Fibroblast of skin of back (primary cell): ENCODE measurements around the gene PDLIM5.
A peak's percentile ranks its signal among the peaks of the same experiment; 100 is the strongest.

Source experiments
- DNase-seq: peaks from one replicate; pipeline ENCODE4 v3.0.0-alpha.2; 2013

The PDLIM5 gene

DNA sequence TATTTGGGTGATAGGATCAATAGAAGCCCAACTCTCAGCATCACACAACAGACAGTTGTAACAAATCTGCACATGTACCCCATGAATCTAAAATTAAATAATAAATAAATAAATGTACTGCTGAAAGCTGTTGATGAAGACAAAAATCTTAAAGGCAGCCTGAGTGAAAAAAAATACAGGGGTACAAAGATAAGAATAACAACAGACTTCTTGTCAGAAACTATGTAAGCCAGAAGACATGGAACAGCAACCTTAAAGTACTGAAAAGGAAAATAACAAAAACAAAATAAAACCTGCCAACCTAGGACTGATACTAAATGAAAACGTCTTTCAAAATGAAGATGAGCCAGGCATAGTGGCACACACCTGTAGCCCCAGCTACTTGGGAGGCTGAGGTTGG is 25.0 kb upstream of the PDLIM5 start:
- no peak for DNase-seq

DNA sequence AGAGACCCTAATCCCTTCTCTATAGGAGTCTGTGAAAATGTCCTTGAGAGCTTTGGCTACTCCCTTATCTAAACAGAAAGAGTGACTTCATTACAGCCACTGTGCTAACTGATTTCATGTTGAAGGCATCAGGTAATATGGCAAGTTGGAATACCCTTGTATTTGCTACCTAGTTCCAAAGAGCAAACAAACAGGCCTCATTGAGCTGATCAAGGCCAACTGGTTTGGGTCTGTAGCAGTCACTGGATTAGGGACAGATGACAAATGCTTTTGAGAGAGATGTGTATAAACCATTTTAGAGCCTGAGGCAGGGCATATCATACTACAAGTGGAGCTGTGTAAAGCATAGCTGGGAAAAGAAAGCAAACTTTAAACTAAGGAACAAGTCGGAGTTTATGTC is 22.9 kb upstream of the PDLIM5 start:
- DNase-seq, result no peak

DNA sequence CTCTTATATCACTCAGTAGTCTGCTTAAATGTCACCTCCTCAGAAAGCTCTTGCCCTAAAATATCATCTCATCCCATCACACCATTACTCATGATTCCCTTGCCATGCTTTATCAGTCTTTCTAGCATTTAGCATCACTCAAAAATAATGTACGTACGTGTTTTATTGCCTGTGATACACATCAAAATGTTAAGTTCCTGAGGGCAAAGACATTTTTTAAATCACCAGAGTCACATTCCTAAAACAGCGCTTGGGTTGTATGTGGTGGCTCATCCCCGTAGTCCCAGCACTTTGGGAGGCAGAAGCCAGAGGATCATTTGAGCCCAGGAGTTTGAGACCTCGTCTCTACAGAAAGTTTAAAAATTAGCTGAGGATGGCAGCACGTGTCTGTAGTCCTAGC is 21.3 kb upstream of the PDLIM5 start:
- no peak for DNase-seq

DNA sequence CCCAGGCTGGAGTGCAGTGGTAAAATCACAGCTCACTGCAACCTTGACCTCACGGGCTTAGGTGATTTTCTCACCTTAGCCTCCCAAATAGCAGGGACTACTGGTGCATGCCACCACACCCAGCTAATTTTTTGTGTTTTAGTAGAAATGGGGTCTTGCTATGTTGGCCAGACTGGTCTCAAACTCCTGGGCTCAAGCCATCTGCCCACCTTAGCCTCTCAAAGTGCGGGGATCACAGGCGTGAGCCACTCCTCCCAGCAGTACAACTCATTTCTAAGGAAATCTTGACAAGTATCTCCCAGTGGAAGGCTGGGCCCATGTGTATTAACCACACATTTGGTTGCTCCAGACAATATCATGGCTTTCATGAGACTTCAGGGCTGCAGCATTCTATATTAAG is 20.4 kb upstream of the PDLIM5 start:
- no peak for DNase-seq

DNA sequence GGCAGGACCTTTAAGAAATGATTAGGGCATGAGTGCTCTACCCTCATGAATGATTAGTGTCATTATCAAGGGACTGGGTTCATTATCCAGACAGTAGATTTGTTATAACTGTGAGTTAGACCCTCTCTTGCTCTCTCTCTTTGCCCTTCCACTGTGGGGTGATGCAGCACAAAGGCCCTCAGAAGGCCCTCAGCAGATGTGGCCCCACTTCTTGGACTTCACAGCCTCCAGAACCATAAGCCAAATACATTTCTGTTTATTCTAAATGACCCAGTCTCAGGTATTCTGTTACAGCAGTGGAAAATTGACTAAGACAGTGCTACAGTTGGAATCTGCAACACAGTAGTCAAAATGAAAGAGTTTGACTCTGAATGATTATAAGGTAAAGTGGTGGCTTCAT is 17.2 kb upstream of the PDLIM5 start:
- DNase-seq, result no peak

DNA sequence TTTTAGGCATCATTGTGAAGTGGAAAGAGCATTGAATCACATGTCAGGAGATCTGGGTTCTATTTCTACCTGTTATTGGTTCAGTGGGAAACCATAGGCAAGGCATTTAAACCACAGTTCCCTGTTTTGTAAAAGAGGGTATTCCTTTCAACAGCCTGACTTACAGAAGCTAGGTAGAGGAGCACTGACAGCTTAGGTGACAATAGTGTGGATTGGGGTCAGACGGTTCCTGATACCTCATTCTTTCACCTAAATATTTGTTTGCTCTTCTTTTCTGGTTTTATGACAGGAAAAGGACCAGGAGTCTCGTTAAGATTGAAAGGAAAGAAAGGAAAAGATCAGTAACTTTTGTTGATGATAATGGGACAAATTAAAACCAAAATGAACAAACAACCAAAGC is 15.9 kb upstream of the PDLIM5 start:
- DNase-seq, result no peak

DNA sequence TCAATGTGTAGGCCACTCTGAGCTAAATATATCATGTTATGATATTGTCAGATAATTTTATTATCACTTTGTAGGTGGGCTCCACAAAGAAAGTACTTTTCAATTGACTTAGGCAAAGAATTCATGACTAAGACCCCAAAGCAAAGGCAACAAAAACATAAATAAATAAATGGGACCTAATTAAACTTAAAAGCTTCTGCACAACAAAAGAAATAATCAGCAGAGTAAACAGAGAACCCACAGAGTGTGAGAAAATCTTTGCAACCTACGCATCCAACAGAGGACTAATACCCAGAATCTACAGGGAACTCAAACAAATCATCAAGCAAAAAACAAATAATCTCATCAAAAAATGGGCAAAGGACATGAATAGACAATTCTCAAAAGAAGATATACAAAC is 15.2 kb upstream of the PDLIM5 start:
- no peak for DNase-seq

DNA sequence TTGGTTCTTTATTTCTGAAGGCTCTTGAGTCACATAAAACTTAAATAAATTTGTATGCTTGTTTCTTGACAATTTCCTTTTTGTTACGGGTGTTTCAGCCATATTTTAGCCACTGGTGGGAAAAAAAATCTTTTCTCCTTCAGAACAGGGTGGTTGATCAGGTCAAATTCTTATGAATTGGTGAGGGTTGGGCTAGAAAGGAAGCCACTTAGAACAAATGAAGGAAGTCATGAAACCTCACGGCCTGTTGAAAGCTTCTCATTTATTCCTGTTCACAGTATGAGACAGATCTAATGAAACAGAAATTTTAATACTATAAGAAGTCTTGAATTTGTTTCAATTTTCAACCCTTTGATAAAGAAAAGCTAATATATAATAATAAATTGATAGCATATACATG is 12.1 kb upstream of the PDLIM5 start:
- no peak for DNase-seq

DNA sequence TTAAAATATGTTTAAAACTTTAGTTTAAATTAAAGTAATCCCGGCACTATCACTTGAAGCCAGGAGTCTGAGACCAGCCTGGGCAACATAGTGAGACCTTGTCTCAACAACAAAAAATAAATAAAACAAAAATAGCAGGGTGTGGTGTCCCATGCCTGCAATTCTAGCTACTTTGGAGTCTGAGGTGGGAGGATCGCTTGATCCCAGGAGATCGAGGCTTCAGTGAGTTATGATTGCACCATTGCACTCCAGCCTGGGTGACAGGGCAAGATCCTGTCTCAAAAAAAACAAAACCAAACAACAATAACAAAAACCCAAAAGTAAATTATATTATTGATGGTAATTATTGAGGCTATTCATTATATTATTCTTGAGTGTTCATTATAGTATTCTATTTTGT is 9.9 kb upstream of the PDLIM5 start:
- no peak for DNase-seq

DNA sequence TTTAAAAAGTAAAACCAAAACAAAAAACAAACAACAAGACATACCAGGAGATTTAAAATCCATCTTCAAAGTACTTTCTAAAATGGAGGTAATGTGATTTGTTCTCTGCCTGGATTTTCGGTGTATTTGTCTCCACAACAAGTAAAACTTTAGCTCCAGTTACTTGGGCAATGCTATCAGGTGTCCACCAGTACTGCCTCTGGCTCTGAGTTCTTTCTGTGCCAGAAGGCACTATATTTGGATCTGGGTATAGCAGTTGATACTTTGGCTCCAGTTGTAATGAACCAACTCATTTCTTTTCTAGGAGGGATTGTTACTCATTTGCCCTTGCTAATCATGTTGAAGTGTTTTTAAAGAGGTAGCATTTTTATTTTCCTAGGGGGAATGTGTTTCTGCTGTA is 9.5 kb upstream of the PDLIM5 start:
- DNase-seq, result no peak

DNA sequence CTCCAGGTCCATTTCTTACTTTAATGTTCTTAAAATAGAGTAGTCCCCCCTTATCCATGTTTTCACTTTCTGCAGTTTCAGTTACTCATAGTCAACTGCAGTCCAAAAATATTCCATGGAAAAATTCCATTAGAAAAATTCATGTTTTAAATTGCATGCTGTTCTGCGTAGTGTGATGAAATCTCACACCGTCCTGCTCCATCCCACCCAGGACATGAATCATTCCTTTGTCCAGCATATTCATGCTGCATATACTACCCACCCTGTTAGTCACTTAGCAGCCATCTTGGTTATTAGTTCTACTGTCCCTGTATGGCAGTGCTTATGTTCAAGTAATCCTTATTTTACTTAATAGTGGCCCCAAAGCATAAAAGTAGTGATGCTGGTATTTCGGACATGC is 5.4 kb upstream of the PDLIM5 start:
- DNase-seq, result peak; percentile 98

DNA sequence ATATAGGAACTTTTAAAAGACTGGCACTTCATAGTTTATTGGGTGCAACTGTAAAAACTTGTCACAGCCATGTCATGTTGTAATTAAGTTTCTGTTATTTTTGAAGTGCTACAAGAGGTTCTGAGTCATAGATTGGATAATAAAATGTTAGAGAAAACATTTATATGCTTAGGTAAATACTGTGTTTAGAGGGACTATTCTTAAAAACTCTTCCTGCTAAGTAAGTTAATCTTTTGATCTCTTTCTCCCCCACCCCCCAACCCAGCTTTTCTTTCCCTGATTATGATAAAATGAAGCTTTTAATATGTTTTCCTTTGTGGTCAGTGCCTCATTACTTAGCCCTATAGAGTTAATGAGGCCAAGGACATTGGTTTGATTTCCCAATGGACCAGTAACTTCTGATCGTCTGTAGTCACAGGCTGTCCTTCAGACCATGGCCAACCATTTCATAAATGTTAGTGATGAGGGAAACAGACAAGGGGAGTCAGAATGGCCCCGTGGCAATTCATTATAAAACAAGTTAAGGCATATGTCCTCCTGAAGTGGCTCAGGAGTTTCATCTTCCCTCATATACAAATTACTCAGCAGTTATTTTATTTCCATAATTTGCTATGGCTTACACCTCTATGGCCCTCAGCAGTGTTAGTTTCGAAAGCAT is 3.9 kb upstream of the PDLIM5 start:
- DNase-seq, result peak; percentile 57

DNA sequence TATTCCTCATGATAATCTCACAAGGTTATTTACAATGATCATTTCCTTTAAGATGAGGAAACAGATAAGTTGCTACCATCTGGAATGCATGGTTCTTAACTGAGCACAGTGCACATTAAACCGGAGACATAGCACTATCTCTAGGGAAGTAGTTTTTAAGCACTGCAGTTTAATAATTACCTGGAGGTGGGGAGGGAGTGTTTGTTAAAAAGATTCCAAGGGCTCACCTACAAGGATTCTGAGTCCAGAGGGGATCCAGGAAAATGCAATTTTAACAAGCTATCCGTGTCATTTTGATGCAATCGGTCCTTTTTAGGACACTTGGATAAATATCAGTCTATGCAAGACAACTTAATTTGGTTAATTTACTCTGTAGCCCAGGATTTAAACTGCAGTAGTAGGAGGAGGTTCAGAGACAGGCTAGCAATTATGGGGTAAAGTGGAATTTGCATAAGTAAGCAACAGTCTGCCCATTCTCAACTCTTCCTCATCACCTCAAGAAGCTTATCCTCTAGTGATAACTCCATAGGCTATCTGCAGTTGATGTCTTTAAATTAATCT is 2.8 kb upstream of the PDLIM5 start:
- DNase-seq, result no peak

DNA sequence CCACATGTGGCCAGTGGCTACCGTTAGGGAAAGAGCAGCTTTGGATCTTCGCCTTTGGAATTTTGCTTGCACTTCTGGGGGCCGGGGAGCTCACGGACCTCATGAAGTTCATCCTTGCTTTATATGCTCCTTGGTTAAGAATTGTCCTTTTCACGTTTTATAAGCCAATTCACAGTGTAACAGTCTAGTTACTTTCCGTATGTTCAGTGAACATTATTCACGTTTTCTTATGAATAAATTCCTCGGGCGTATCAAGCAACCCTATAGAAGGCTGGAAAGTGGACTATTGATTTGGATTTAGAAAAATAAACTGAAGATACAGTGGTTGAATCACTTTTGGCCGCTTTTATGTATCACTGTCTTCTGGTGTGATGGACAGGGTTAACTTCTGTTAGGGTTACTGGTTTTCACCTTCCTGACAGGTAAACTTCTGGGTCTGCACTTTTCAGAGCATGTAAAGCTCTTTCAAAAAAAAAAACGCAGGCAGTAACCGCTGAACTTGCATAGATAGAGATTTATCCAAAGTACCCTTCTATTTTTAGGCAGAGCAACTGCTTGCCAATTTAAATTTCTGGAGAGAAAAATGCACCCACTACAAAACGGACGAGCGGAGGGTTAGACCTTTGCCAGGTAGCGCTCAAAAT is 569 bp upstream of the PDLIM5 start:
- no peak for DNase-seq

DNA sequence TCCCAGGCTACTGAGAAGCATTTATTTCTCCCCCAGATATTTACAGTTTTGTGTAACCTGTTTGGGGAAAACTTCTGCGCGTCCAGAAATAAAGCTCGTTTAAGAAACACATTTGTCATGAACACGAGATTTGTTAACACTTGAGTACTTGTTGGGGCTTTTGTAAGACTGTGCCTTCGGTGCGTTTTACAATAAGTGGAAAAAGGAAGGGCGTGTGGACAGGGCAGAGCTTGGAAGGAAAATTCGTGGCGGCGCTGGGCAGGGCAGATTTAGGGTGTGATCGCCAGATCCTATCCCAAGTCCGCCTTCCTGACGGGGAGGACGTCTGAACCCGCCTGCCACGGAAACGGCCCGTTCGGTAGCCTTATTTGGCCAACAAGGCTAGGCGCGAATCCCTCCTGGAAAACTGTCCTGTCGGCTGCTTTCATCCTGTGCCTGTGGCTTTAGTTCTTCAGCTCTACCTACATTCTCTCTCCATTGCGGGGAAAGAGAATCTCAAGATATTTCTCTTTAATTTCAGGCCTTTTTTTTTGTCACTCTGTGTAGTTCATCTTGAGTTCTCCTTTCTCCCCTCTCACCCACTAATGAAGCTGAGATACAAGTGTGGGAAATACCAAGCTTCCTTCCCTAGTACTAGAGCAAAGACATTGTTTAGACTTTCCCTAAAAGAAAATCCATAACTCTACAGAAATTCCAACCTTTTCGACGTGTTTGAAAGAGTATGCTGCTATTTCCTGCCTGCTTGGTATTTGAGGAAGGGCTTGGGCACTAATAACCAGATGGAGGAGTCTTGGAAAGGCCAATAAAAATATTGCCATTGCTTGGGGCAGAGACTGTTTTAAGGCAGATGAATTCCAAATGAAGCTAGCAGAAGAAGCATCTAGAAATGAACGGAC is 982 bp downstream of the PDLIM5 start:
- DNase-seq, result peak; percentile 87

DNA sequence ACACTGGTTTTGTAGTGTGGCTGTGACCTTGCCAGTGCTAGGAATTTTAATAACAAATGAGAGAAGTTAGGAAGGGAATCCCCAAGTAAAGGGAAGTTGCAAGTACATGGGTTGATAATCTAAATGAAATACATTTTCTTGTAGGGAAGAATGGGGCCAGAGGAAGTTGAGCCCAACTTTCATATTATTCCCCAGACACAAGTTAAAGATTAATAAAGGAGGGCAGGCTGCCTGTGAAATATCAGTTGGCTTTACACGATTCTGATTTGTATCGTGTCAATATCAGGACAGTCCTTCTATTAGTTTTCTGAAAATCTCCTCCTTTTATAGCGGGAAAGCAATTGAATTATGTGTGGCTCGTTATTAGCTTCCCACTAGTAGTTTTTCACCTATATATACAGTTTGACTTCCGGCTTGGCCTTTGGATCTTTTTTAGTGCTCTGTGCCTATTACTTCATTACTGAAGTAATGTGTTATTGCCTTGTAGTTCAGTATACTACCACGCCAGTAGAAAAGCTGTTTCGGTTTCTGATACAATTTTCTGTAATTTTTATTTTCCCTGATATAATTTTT is 1.7 kb downstream of the PDLIM5 start:
- no peak for DNase-seq

DNA sequence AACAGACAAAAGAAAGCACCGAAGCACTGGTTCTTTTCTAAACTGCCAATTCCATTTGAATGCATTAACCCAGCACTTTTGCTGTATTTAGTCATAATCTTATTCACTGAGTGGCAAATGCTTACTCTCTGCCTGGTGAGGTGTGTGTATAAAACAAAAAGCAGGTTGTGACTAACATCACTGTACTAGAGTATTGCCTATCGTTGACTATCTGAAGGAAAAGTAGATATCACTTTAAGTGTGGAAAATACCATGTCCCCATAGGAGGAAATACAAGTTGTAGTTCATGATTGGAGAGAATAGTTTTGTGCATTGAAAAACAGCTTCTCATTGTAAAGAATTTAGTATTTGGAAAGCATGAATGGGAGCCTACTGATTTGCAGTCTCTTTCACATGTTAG is 2.7 kb downstream of the PDLIM5 start:
- DNase-seq, result no peak

DNA sequence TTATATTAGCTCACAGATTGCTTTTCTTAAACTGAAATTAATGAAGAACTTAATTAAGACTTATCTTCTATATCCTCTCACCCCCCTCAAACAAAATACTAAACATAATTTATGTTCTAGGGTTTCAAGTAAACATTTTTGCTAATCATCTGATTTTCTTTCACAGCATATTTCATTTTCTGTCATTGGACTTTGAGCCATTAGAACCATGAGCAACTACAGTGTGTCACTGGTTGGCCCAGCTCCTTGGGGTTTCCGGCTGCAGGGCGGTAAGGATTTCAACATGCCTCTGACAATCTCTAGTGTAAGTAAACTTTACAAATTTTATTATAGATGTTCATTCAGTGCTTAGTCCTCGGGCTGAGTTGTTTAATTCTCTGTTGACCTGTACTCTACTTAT is 3.3 kb downstream of the PDLIM5 start:
- DNase-seq, result peak; percentile 34

DNA sequence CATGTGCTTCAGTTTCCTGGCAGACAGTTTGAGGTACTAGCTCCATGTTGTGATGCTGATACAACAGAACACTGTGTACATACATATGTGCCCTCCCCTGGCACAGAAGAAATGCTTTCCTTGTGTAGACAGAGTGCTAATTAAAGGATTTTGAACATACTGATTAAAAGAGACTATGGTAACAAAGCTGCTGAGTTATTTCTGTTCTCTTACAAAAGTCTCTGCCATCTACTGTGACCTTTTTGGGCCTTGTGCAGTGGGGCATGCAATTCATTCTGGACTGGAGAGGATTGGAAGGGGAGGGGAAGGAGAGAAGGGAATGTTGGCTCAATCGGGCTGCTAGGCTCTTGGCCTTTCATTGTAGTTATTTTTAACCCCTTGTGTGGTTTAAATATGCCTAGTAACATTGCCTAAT is 6.0 kb downstream of the PDLIM5 start:
- DNase-seq, result no peak

DNA sequence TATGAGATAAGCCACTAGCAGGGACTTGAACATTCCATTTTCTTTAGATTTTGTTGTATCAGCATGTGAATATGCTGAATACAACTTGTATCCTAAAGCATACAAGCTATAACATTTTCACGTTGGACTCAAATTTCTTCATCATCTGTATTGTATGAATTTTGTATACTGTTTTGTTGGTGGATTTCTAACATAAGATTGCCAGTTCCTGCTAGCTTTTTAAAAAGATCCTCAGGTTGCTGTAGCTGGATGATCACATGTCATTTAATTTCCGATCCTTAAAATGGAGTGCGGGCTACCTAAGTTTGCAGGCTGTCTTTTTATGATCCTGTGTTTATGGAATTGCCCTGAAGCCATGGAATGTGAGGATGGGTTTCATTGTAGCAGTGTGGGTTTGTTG is 6.9 kb downstream of the PDLIM5 start:
- no peak for DNase-seq

DNA sequence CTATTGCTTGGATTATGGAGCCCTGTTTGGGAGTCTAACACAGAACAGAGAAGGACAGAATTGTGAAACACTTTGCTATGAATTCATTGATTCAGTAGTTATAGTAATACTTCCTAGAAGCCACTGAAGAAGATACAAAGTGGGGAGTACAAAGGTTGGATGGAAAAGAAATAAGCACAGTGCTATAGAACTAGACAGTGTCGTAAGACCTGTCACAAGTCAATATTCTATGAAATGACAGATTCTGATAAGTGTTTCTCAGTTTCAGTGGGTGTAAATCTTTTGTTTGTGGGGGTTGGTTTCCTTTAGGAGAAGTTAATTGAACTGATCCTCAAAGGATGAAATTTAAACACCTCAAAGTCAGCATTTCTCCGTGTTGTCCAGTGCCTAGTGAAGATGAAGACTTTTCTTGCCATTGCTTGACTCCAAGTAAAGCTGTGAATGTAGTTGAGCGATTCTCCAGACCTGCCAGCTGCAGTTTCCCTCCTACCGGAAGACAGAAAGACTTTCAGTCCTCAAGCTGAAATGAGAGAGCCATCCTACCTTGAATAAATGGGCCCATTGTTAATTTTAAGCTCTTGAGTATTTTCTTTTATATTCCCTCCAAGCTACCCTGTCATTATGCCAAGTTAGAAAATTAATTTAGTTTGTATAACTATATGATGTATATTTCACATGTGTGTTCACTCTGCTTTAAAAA is 7.9 kb downstream of the PDLIM5 start:
- no peak for DNase-seq

DNA sequence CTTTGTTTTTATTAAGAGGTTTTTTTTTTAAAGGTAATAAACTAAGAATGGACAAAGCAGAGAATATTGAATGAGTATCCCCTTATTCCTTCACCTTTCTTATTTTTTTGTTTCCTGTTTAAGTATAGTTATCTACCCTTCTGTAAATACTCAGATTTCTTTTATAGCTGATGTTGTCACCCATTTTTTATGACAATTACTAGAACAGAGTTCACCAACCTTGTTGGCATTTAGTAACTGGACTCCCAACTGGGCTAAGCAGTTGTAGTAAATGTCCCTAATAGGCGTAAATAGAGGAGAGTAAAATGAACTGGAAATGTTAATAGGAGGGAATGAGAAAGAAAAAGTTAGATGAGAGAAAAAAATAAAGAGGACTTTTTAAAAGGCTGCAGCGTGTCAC is 9.8 kb downstream of the PDLIM5 start:
- no peak for DNase-seq

DNA sequence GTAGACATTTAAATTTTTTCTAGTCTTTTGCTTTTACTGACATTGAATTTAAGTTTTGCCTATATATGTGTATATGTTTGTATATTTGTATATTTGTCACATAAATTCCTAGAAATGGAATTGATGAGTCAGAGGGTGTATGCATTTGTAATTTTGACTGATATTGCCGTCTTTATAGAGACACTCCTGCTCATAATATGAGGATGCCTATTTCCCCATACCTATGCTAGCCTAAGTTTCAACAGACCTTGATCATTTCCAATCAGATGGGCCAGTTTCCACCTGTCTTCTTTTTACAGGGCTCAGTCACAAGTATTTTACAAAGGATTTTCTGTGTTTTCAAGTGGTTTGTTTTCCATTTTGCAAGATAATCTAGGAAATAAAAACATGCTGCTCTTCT is 10.8 kb downstream of the PDLIM5 start:
- DNase-seq, result no peak
